Fibroblast of mammary gland (primary cell): ENCODE results near the gene TBCD.
"Not testable (repeated sequence)": the region's sequence is repeated elsewhere in the genome, so short reads cannot be mapped to it uniquely, and the experiment has no call there.

Experiments used
- DNase-seq: peaks from one replicate; pipeline ENCODE4 v3.0.0-alpha.2; 2010; ENCODE audit warnings: low read depth
- H3K4me3 ChIP-seq: 2 replicates; pipeline ENCODE4 v1.5.1; 2011; ENCODE audit warnings: low read depth, mild to moderate bottlenecking, low read length, moderate library complexity; ENCODE audit not compliant: control insufficient read depth
- CTCF ChIP-seq: conservative IDR thresholded peaks from 2 replicates; pipeline ENCODE4 v1.5.1; 2011; ENCODE audit warnings: low read depth, low read length, inconsistent platforms; ENCODE audit not compliant: control insufficient read depth, insufficient read depth

TBCD gene

DNA sequence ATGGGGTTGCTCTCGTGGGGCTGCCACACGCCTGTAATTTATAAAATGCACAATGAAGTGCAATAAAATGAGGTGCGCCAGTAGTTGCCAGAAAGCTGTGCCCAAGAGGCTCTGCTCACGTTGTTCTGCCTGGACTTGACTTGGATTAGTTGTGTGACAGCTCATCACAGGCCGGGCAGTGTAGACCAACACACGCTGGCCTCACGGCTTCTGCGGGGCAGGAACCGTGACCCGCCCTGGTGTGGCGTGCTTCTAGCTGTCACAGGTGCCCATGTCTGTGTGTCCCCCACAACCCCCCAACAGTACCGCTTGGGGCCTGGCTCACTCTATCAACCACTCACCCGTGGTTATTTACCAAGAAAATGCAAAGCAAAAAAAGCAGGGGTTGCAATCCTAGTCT lies 200.2 kb downstream of the TBCD start:
- no peak for DNase-seq
- no peak for TF ChIP-seq CTCF
- H3K4me3 ChIP-seq, result no peak overlapping the region

GRCh38 chr17:82955106-82955505 lies 203.2 kb downstream of the TBCD start:
- DNase-seq, H3K4me3 ChIP-seq: not testable (repeated sequence)

GRCh38 chr17:82955627-82956026 lies 203.8 kb downstream of the TBCD start:
- not testable (repeated sequence) for H3K4me3 ChIP-seq, DNase-seq

- no peak for TF ChIP-seq CTCF
- DNase-seq, result no peak
- H3K4me3 ChIP-seq, result no peak overlapping the region
These were observed 204.4 kb downstream of the TBCD start for GRCh38 chr17:82956146-82956725.

GRCh38 chr17:82956726-82957468 lies 205.0 kb downstream of the TBCD start:
- DNase-seq, result no peak
- H3K4me3 ChIP-seq, result no peak overlapping the region
- no peak for TF ChIP-seq CTCF

DNA sequence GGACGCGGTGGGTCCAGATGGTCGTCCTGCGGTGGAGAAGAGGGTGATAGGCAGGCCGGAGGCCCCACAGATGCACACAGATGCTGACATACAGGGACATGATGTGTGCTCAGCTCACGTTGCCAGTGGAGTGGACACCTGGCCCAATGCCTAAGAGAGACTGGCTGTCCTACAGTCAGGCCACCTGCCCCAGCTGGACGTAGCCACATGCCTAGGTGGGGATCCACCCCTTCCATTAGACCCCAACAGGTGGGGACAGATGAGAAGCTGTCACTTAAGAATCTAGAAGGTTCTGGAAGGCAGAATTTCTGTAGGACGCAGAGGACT lies 205.6 kb downstream of the TBCD start:
- no peak overlapping the region for H3K4me3 ChIP-seq
- no peak for DNase-seq
- TF ChIP-seq CTCF, result no peak

GRCh38 chr17:82957961-82958561 lies 206.2 kb downstream of the TBCD start:
- no peak for DNase-seq
- no peak overlapping the region for H3K4me3 ChIP-seq
- TF ChIP-seq CTCF, result no peak

DNA sequence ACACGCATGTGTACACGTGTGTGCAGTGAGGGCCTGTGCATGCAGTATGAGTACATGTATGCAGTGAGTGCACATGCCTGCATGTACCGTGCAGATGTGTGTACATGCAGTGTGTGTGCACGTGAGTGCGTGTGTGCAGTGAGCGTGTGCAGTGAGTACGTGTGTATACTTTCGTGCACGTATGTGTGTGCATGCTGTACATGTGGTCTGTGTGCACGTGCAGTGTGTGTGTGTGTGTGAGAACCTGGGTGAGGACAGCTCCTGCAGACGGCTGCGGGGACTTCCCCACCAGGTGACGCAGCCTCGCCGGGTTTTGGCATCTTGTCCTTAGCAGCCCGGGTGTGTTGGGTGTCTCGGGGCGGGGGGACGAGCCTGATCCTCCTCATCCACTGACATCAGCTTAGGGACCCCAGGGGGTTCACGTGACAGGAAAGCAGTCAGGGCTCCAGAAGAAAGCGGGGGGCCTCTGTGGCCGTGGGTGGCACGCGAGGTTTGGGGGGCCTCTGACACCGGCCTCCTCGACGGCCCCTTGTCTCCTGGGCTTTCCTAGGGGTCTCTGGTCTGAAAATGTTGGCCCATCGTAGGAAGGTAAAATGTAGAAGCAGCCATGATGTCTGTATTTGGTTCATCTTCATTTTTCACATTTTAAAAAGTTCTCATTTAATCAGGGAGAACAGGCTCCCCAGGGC lies 207.5 kb downstream of the TBCD start:
- H3K4me3 ChIP-seq, result no peak overlapping the region
- no peak for DNase-seq
- TF ChIP-seq CTCF, result no peak
